HEK293 (cell line): ENCODE data around the gene PLK5.

ENCODE experiments used
- IKZF3 ChIP-seq: fragments of 450-650 bp; IDR thresholded peaks from 2 replicates; pipeline ENCODE4 v1.5.0; 2018; ENCODE audit warnings: missing biosample characterization, mild to moderate bottlenecking, missing genetic modification characterization, moderate library complexity
- KLF17 ChIP-seq: fragments of 450-650 bp; formaldehyde crosslinking; IDR thresholded peaks from 2 replicates; pipeline ENCODE4 v1.5.1; 2016; ENCODE audit warnings: missing biosample characterization, missing genetic modification characterization
- KLF7 ChIP-seq: fragments of 450-650 bp; formaldehyde crosslinking; IDR thresholded peaks from 2 replicates; pipeline ENCODE4 v1.5.1; 2016; ENCODE audit warnings: missing biosample characterization, missing genetic modification characterization, borderline replicate concordance
- KLF8 ChIP-seq: fragments of 450-650 bp; formaldehyde crosslinking; IDR thresholded peaks from 2 replicates; pipeline ENCODE4 v1.5.1; 2016; ENCODE audit warnings: missing biosample characterization, missing genetic modification characterization
- KLF9 ChIP-seq: fragments of 450-650 bp; formaldehyde crosslinking; IDR thresholded peaks from 2 replicates; pipeline ENCODE4 v1.5.1; 2016; ENCODE audit warnings: missing biosample characterization, missing genetic modification characterization, low read depth
- OSR2 ChIP-seq: fragments of 450-650 bp; formaldehyde crosslinking; IDR thresholded peaks from 2 replicates; pipeline ENCODE4 v1.5.1; 2016; ENCODE audit warnings: missing biosample characterization, missing genetic modification characterization
- PBX3 ChIP-seq: sonication (generic); formaldehyde crosslinking; IDR thresholded peaks from 2 replicates; pipeline ENCODE4 v1.8.1; 2022; ENCODE audit warnings: mild to moderate bottlenecking, moderate library complexity, missing genetic modification reagents
- SP3 ChIP-seq: fragments of 450-650 bp; formaldehyde crosslinking; IDR thresholded peaks from 2 replicates; pipeline ENCODE4 v1.5.1; 2016; ENCODE audit warnings: missing biosample characterization, missing genetic modification characterization
- ZBTB10 ChIP-seq: fragments of 450-650 bp; formaldehyde crosslinking; IDR thresholded peaks from 2 replicates; pipeline ENCODE4 v1.5.1; 2016; ENCODE audit warnings: missing biosample characterization, missing genetic modification characterization
- ZBTB20 ChIP-seq: fragments of 450-650 bp; formaldehyde crosslinking; IDR thresholded peaks from 2 replicates; pipeline ENCODE4 v1.5.1; 2016; ENCODE audit warnings: missing biosample characterization, missing genetic modification characterization
- ZBTB44 ChIP-seq: fragments of 450-650 bp; IDR thresholded peaks from 2 replicates; pipeline ENCODE4 v1.5.1; 2018; ENCODE audit warnings: missing biosample characterization, mild to moderate bottlenecking, missing genetic modification characterization
- ZFP37 ChIP-seq: fragments of 450-650 bp; formaldehyde crosslinking; IDR thresholded peaks from 2 replicates; pipeline ENCODE4 v1.5.1; 2016; ENCODE audit warnings: missing biosample characterization, missing genetic modification characterization
- ZNF121 ChIP-seq: fragments of 450-650 bp; formaldehyde crosslinking; IDR thresholded peaks from 2 replicates; pipeline ENCODE4 v1.5.1; 2016; ENCODE audit warnings: missing biosample characterization, missing genetic modification characterization
- ZNF146 ChIP-seq: fragments of 450-650 bp; formaldehyde crosslinking; IDR thresholded peaks from 2 replicates; pipeline ENCODE4 v1.5.1; 2016; ENCODE audit warnings: missing biosample characterization, missing genetic modification characterization
- ZNF16 ChIP-seq: fragments of 450-650 bp; formaldehyde crosslinking; IDR thresholded peaks from 2 replicates; pipeline ENCODE4 v1.5.1; 2016; ENCODE audit warnings: low read depth, missing biosample characterization, missing genetic modification characterization
- ZNF19 ChIP-seq: fragments of 450-650 bp; formaldehyde crosslinking; IDR thresholded peaks from 2 replicates; pipeline ENCODE4; 2016; ENCODE audit warnings: missing biosample characterization, missing genetic modification characterization, low read depth
- ZNF214 ChIP-seq: fragments of 450-650 bp; formaldehyde crosslinking; IDR thresholded peaks from 2 replicates; pipeline ENCODE4 v1.5.1; 2017; ENCODE audit warnings: missing biosample characterization, mild to moderate bottlenecking, missing genetic modification characterization, borderline replicate concordance
- ZNF366 ChIP-seq: fragments of 450-650 bp; formaldehyde crosslinking; conservative IDR thresholded peaks from 2 replicates; pipeline ENCODE4 v1.5.1; 2016; ENCODE audit warnings: missing biosample characterization, missing genetic modification characterization
- ZNF561 ChIP-seq: fragments of 450-650 bp; IDR thresholded peaks from 2 replicates; pipeline ENCODE4 v1.5.1; 2018; ENCODE audit warnings: missing biosample characterization, missing genetic modification characterization, borderline replicate concordance
- ZNF585B ChIP-seq: fragments of 450-650 bp; formaldehyde crosslinking; IDR thresholded peaks from 2 replicates; pipeline ENCODE4 v1.5.1; 2016; ENCODE audit warnings: missing biosample characterization, missing genetic modification characterization
- ZNF623 ChIP-seq: fragments of 450-650 bp; formaldehyde crosslinking; IDR thresholded peaks from 2 replicates; pipeline ENCODE4 v1.5.1; 2016; ENCODE audit warnings: missing biosample characterization, missing genetic modification characterization
- ZNF639 ChIP-seq: fragments of 450-650 bp; formaldehyde crosslinking; IDR thresholded peaks from 2 replicates; pipeline ENCODE4 v1.5.1; 2016; ENCODE audit warnings: missing biosample characterization, missing genetic modification characterization
- ZNF677 ChIP-seq: fragments of 450-650 bp; IDR thresholded peaks from 2 replicates; pipeline ENCODE4 v1.5.0; 2018; ENCODE audit warnings: missing biosample characterization, mild to moderate bottlenecking, missing genetic modification characterization, moderate library complexity
- ZNF707 ChIP-seq: fragments of 450-650 bp; formaldehyde crosslinking; IDR thresholded peaks from 2 replicates; pipeline ENCODE4 v1.5.1; 2016; ENCODE audit warnings: missing biosample characterization, missing genetic modification characterization
- ZNF768 ChIP-seq: fragments of 450-650 bp; formaldehyde crosslinking; IDR thresholded peaks from 2 replicates; pipeline ENCODE4 v1.5.1; 2018; ENCODE audit warnings: missing biosample characterization, mild to moderate bottlenecking, missing genetic modification characterization
- ZNF776 ChIP-seq: fragments of 450-650 bp; formaldehyde crosslinking; IDR thresholded peaks from 2 replicates; pipeline ENCODE4 v1.5.0; 2017; ENCODE audit warnings: missing biosample characterization, missing genetic modification characterization, borderline replicate concordance
- ZNF777 ChIP-seq: fragments of 450-650 bp; formaldehyde crosslinking; IDR thresholded peaks from 2 replicates; pipeline ENCODE4 v1.5.1; 2017; ENCODE audit warnings: missing biosample characterization, missing genetic modification characterization, borderline replicate concordance
- ZNF791 ChIP-seq: fragments of 450-650 bp; formaldehyde crosslinking; IDR thresholded peaks from 2 replicates; pipeline ENCODE4 v1.5.1; 2016; ENCODE audit warnings: missing biosample characterization, missing genetic modification characterization
- ZNF837 ChIP-seq: fragments of 450-650 bp; formaldehyde crosslinking; IDR thresholded peaks from 2 replicates; pipeline ENCODE4 v1.5.1; 2016; ENCODE audit warnings: missing biosample characterization, missing genetic modification characterization
- ZSCAN18 ChIP-seq: fragments of 450-650 bp; formaldehyde crosslinking; IDR thresholded peaks from 2 replicates; pipeline ENCODE4 v1.5.1; 2016; ENCODE audit warnings: missing biosample characterization, missing genetic modification characterization

Gene PLK5

GRCh38 chr19:1512671-1513498, 11.0 kb upstream of the PLK5 start, which contains the start of gene ADAMTSL5 (continued):
- TF ChIP-seq ZBTB44 = no peak
- no peak for TF ChIP-seq ZSCAN18
- TF ChIP-seq KLF8 (tag by site-specific recombination) = no peak
- 0 out of 2 replicates have a peak, but pooled peaks have one; percentile 19 for TF ChIP-seq ZNF623
- TF ChIP-seq KLF17 (tag by site-specific recombination) = peak; percentile 45
- no peak for TF ChIP-seq ZNF19
- TF ChIP-seq KLF7 (tag by site-specific recombination) = peak; percentile 67
- 0 out of 2 replicates have a peak, but pooled peaks have one; percentile 65 for TF ChIP-seq ZNF121 (tag by site-specific recombination)
- no peak for TF ChIP-seq KLF9 (tag by site-specific recombination)
- TF ChIP-seq PBX3 (CRISPR knock-in tag) = no peak
- peak; percentile 57 for TF ChIP-seq IKZF3
- peak; percentile 42 for TF ChIP-seq SP3 (tag by site-specific recombination)
- TF ChIP-seq ZBTB20 = peak; percentile 99
- TF ChIP-seq ZNF707 (tag by site-specific recombination) = no peak
- TF ChIP-seq ZNF639 (tag by site-specific recombination) = no peak
- peak; percentile 65; the same call in 1 of the 2 replicates for TF ChIP-seq ZBTB10
- 0 out of 2 replicates have a peak, but pooled peaks have one; percentile 27 for TF ChIP-seq ZNF561 (tag by site-specific recombination)
- TF ChIP-seq ZNF777 (tag by site-specific recombination) = no peak
- no peak for TF ChIP-seq ZNF214 (tag by site-specific recombination)
- TF ChIP-seq ZNF791 (tag by site-specific recombination) = no peak
- no peak for TF ChIP-seq OSR2 (tag by site-specific recombination)
- 0 out of 2 replicates have a peak, but pooled peaks have one; percentile 46 for TF ChIP-seq ZNF837 (tag by site-specific recombination)
- no peak for TF ChIP-seq ZNF146 (tag by site-specific recombination)
- TF ChIP-seq ZNF768 (tag by site-specific recombination) = no peak
- TF ChIP-seq ZNF366 (tag by site-specific recombination) = no peak
- no peak for TF ChIP-seq ZNF585B (tag by site-specific recombination)
- 0 out of 2 replicates have a peak, but pooled peaks have one; percentile 34 for TF ChIP-seq ZNF677 (tag by site-specific recombination)
- TF ChIP-seq ZNF776 = no peak
- TF ChIP-seq ZFP37 (tag by site-specific recombination) = no peak
- TF ChIP-seq ZNF16 (tag by site-specific recombination) = no peak
